PC-3 (cell line): ENCODE data around the gene PITX2.

Source experiments
- CTCF ChIP-seq: fragments of 300-600 bp; sonication (generic); conservative IDR thresholded peaks from 2 replicates; pipeline ENCODE4 v1.5.1; 2017; ENCODE audit warnings: antibody characterized with exemption, low read depth, mild to moderate bottlenecking, low read length
- EZH2 ChIP-seq: fragments of 300-600 bp; sonication (generic); IDR thresholded peaks from one replicate; pipeline ENCODE4 v1.6.1; 2017; ENCODE audit warnings: antibody characterized with exemption, mild to moderate bottlenecking, low read length; ENCODE audit not compliant: unreplicated experiment

GRCh38 chr4:110653321-110654253, 30.7 kb upstream of the PITX2 start:
- TF ChIP-seq CTCF (no peak), EZH2 (no peak)
